Fibroblast of skin of scalp (primary cell): ENCODE data around the gene EPB41L5.

Source experiments
- DNase-seq: peaks from one replicate; pipeline ENCODE4 v3.0.0-alpha.2; 2013

EPB41L5 gene

DNA sequence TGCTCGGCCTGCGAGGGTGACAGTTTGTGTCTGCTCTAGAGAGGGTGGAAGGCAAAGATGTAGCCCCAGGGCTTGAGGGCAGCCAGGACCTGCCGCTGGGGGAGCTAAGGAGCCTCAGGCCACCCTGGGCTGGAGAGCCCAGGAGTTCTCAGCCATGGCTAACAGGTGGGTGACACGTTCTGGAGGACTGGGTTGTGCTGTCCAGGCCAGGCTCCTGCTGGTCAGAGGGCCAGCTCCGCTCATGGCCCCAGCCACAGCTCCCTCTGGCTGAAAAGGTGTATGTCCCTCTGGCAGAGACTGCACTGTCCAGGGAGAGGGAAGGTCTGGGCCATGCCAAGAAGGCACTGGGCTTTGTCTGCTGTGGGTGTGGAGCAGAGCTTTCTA, 191.1 kb downstream of the EPB41L5 start:
- no peak for DNase-seq

DNA sequence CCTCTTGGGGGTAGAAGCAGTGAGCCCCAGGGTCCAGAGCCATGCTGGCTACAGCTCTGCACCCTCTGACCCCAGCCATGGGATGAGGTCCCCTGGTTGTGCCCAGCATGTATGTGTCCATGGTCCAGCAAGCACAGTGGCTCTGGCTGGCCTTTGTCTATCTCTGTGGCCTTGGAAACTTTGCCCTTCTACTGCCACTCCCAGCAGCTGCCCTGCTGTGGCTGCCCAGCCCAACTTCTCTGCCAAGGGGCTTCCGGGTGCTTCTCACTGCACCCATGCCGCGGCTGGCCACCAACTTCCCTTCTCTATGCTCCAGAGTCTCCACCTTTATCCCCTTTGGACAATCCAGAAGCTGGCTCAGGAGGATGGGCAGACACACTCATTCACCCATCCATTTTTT, 191.5 kb downstream of the EPB41L5 start:
- DNase-seq, result no peak

DNA sequence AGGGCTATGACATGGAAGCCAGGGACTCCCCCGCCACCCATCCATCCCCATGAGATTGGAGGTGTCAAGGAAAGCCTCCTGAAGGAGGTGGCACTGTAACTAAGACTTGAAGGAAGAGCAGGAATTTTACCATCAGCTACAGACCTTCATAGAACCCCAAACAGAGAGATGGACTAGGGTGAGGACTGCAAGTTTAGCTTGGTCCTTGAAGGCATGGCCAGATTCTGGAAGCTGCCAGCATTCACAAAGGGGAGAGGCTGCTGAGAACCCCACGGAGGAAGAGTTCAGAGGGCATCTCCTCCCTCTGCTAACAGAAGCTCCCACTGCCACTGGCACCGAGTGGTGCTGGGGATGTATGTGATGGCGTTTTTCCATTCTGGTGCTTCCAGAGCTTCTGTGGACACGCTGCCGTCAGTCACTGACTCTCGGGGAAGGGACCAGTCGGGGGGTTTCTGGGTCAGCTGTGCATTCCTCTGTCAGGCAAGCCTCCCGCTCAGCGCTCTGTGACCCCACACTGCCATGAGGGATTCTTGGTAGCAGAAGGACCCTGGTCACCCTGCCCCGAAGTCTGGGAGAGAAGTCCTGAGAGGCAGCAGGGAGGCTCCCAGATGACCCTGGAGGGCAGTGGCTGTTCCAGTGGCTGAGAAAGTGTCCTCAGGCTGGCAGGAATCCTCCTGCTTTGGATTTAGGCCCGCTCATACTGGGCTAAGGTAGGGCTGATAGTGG, 192.2 kb downstream of the EPB41L5 start:
- no peak for DNase-seq

DNA sequence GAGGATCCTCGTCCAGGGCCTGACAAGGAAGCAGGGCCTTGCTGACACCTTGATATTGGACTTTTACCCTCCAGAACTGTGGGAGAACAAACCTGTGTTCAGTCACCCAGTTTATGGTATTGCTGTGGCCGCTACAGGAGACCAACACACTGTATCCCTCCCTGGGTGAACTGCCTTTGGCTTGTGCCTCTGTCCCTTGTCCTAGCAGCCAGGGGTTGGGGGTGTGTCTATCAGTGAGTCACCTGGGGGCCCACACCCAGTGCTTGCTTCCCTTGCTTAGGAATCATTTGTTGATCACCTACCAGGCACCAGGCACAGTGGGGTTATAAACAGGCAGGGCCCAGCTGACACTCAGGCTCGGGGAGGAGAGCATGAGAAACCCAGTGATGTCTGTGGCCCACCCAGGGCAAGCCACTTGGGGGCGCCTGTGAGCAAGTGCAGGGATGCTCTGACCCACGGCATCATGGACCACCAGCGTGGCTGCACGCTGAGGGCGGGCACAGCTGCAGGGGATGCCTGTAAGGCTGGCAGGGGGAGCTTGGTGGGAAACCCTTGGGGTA, 193.2 kb downstream of the EPB41L5 start:
- DNase-seq, result peak; percentile 7

DNA sequence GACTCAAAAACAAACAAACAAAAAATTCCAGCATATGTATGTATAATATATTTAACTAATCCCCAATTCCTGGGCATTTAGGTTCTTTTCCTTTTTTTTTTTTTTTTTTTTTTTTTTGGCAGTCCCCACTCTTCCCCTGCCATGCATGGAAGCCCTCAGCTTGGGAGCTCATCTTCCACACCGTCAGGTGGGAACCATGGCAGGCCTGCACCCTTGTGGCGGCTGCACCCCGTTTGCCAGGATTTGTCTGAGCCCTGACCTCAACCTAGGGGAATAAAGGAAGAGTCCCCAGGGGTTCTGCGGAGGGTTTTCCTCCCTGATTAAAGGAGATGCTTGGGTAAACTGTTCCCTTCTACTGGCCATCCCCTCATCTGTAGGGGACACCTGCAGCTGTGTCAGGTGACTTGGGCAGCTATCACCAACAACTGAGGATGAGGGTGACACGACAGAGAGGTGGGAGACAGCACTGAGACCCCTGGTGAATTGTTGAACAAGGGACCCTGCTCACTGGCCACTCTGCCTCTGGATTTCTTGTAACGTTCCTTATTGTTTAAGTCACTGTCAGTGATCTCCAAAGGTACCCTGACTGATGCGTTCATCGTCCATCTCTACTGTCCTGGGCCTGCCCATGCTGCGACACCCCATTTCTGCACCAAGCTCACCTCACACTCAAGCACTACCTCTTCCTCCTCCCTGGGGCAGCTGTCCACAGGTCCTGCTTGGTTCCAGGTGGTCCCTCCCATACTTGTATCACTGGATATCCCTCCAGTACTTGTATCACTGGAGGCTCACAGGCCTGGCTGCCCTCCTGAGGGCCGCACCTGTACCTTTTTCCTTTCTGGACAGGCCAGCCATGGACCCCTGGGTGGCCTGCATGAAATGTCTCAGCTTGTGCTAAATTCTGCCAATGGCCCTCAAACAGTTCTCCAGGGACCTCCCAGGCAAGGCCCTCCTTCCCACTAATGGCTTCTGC, 195.8 kb downstream of the EPB41L5 start:
- no peak for DNase-seq

DNA sequence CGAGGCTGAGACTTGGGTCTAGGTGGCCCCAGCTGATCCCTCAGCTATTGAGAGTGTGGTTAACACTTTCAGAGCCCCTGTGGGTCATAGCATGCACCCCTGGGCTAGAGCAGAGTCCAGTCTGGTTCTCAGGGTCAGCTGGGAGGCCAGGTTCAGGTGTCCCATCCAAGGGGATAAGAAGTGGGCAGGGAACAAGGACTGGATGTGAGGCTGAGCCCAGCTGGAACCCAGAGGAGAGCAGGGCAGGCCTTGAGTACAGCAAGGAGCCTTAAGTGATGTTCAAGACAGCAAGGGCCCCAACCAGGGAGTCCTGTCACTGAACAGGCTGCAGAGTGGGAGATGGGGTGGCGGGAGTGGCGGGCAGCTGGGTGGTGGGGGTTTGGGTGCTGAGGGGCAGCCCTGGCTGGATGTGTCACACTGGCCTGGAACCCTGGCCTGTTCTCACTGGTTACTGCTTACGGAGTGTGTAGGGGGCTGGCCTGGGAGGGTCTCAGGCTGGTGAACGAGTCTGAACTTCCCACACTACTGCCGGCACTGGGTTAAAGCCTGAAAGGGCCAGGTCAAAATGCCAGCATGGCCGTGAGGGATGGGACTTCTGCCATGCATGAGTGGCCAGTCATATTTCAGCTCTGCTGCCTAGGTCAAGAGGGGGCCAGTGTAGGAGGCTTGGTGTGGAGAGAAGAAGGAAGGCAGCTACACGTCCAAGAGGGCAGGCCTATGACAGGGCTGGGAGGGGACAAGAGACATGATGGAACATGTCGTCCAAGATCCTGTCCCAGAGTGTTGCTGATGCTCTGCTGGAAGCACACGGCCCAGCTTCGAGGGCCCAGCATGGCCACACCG, 196.8 kb downstream of the EPB41L5 start:
- no peak for DNase-seq

DNA sequence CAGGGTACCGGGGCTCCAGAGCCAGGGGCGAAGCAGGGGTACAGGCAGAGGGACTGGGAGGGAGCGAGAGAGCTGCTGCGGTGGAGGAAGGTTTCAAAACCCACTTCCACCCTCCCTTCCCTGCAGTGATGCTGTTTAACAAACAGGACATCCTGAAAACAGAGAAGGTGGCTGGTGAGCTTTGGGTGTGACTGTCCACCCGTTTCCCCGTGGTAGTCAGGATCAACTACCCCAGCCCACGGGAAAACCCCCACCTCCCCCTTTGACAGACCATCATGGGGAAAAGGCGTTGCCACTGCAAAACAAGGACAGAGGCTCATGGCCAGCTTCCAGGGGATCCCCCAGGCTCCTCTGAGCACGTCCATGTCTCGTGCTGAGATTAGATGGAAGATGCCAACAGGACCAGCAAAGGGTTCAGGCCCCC, 197.4 kb downstream of the EPB41L5 start:
- no peak for DNase-seq

DNA sequence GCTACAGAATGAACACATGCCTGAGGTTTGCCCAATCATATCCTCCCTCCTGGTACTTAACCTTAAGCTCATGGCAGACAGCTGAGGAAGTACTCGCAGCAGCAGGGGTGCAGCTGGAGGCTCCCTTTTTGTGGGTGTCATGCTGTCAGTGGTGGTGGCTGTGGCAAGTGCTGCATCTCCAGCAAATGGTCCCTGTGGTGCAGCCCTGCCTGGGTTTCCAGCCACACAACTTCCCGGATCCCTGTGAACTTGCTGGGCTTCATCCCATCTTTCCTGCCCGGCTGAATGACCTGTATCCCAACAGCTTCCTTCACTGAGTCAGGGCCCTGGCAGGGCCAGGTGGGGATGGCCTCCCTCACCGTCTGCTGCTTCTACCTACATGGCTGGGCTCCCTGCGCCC, 205.3 kb downstream of the EPB41L5 start:
- no peak for DNase-seq

DNA sequence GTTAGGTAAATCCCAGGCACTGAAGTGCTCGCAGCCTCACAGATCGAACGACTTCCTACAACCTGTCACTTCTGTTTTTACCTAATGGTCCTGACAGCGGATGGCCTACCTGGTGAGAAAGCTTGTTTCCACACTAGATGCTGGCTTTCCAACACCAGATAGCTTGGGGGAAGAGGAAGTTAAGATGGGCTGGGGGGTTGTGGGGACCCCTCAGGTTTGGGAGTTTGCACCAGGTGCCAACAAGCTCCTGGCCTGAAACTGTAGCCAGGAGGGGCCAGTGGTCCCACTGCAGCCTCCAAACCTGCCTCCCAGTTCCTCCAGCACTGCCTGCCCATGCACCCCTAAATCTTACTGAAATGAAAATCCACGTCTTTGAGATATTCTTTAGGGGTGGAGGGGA, 206.4 kb downstream of the EPB41L5 start:
- DNase-seq, result no peak

DNA sequence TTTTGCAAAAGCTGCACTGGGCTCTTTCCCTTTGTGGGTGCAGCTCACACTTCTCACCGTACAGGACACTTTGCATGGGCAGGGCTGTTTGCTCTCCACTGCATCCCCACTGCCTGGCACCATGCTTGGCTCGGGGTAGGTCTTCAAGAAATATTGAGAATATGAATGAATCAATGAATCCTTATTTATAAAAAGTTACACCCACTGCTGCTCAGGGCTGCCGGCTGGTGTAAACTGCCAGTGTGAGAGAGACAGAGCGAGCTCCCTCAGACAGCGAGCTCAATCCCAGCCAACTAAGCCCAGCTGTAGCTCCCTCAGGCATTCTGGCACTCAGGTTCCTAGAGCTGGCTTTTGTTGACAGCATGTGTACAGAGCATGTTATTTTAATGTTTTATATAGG, 206.9 kb downstream of the EPB41L5 start:
- DNase-seq, result no peak

DNA sequence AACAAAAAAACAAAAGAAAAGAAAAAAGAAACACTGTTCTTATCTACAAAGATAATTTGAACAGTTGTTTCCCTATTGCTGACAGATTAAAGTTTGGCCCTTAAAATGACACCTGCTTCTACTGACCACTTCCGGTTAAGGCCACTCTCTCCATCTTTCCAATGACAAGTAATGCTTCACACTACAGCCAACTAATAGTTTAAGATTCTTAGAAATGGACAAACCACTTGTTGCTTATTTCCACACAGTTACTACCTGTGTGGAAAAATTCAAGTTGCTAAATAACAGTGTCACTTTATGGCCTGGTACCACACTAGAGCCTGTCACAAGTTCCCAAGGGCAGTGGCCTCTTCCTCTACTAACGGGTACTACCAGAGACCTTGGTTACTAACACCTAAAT, 207.9 kb downstream of the EPB41L5 start:
- no peak for DNase-seq

DNA sequence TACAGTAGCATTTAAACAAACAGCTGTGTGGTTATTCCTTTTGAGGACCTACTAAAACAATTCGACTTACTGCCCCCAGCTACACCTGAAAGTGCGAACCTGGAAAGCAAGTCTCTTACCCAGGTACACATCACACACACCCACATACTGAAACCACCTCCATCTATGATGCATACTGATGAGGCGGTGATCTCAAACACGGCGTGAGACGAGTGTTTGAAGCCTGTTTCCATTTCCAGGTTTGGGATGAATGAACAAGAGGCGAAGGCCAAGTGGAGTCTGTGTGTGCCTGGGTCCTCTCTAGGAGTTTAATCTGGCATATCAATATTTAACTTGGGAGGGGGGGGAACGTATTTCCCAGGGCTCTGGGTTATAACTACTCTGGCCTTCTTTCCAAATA, 208.7 kb downstream of the EPB41L5 start:
- no peak for DNase-seq

DNA sequence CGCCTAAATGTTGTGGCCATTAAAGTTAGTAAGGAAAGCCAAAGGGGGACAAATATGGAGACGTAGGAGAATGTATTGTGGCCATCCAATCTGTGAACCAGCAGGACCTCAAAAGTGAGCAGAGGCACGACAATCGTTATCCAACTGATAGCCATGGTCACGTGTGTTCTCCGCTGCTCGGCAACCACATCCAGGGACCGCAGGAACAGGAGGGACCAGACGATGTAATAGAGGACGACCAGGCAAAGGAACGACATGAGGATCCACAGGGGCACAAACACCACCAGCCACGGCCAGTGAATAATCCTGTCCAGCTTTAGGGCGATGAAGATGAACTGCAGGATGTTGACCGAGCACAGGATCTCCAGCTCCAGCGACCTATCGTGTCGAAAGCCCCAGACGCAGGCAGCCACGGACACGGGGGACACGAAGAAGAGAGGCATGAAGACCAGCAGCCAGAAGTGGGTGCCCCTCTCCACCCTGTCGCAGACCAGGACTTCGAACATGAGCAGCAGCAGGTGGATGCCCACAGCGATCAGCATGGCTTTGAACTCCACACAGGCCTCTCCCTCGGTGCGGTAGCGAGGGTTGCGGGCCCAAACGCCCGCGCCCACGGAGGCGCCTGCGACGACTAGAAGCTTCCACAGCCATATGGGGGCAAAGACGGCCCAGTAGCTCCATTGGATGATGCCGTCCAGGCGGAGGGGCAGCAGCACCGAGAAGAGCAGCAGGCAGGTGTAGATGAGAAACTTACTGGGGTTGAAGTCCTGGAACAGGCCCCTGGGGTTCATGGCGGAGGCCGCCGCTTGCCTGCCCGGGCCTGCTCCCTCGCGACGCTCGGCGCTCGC, 209.5 kb downstream of the EPB41L5 start:
- no peak for DNase-seq

DNA sequence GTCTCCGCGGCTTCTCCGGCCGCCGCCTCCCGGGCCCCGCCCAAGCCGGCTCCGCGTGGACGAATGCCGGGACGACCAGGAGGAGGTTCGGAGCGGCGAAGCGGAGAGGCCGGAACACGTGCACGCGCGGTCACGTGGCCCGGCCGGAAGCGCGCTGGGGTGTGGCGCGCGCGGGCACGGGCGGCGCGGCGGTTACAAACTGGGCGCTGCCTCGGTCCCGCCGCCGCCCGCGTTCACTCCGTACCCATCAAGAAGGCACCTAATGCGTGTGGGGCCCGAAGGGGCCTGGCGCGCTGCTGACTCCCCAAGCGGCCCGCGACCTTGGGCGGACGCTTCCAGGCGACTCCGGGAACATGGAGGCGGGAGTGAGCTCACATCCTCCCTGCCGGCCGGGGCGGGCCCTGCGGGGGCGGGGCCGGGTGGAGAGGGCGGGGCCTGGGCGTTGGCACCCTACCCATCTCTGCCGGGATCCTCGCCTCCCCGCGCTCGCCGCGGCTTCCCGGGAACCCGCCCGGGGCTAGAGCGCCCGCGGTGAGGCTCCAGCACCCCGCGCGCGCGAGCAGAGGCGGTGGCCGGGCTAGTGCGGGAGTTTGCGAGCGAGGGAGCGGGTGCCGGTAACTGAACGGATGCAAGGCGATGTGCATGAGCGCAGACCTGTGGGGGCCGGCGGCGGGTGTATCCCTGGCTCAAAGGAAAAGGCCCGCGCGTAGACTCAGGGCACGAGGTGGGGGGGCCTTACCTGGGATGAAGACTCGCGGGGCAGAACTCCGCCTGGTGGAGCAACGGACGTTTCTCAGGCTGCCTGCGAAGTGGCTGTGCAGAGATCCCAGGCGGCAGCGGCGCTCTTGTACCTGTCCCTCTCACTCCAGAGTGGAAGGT, 210.4 kb downstream of the EPB41L5 start, which contains the start of gene TMEM185B:
Gene TMEM185B, minus strand, starts transcription at position 367 of the 879 bp plus-strand sequence. CDS start 424 bp downstream, outside the sequence.
- DNase-seq, result peak; percentile 87

DNA sequence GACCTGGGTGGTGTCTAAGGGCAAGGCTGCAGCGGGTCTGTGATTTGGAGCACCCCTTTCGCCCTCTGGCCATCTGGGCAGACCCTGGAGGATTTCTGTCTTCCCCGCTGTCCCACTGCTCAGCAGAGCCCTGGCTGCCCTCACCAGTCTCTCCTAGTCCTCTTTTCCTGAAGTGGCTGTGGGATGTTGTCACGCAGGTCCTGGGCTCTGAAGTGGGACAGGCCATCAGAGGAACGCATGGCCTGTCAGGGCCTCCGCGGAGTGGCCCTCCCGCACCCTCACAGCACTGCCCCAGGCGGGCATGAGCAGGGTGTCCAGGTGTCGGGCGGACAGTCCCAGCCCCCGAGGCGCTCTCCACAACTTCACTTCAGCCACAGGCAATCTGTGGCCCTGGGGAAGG, 211.4 kb downstream of the EPB41L5 start:
- no peak for DNase-seq

DNA sequence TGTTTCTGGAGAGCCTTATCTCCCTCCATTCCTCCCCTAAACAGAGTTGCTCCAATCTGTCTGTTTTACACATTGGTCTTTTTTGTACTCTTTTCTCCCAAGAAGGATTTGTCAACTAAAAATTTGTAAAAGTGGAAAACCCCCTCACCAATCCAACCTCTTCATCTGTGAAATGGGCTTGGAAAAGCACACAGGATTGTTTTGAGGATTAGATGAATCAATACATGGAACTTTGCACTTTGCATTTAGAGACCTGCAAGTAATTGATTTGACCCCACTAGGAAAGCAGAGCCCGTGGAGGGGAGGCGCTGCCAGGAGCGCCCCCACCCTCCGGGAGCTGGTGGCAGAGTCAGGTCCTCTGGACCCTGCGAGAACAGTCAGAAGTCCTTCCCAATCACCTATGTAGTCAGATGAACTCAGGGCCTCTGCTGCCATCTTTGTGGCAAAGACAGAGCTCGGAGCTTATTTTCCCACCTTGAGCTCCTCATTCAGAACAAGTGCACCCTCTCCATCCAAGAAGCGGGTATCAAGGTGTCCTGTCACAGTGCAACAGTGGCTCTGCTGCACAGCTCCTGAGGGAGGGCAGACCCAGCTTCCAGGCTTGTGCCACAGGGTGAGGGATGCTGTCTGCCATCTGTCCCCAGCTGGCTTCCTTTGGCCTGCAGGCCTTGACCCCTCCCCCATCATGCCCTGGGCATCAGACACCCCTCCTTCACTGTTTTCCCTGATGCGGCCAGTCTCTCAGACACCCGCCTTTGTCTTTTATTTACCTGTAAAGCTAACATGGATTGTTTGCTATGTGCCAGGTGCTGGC, 212.1 kb downstream of the EPB41L5 start:
- DNase-seq, result no peak

DNA sequence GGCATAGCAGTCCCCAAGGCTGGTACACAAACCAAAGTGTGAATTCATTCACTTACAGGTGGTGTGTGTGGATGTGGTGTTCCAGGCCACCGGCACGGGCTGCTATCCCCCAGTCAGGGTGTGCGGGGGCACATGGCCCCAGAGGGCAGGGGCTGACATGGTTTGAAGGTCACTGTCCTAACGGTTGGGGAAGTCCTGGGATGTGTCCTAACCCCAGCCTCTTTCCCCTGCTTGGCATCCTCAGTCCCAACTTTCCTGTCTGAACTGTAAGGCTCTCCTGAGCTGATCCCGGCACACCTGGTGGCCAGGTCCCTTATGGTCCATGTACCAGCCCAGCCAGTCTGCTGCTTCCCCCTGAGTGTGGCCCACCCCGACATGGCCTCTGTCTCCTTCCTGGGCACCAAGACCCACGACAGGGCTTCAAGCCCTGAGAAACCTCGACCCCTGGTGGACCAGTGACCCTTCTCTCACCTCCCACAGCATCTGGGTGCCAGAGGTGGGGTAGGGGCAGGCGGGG, 212.7 kb downstream of the EPB41L5 start:
- DNase-seq, result no peak

DNA sequence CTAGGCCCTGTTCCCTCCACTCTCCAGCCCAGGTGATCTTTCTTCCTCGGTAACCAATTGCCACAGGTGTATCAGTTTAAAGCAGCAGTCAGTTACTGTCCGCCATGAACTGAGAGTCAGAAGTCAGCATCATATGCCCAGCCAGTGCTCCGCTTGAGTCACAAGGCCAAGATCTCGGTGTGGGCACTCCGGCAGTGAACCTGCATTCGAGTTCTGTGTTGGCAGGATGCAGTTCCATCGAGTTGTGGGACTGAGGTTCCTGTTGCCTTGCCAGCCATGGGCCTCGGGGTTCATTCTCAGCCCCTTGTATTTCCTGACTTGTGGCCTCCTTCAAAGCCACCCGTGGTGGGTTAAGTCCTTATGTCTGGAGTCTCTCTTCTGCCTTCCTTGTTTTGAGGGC, 213.4 kb downstream of the EPB41L5 start:
- no peak for DNase-seq
